Activated CD8-positive, alpha-beta memory T cell treated with anti-CD3 and anti-CD28 coated beads for 24 hours (primary cell): ENCODE measurements around the gene PARVB.
A peak's percentile ranks its signal among the peaks of the same experiment; 100 is the strongest.

ENCODE experiments used
- DNase-seq: peaks from one replicate; pipeline ENCODE4 v3.0.0-alpha.2; 2020

Gene PARVB

GRCh38 chr22:44205516-44206329 lies 181.6 kb downstream of the PARVB start:
- no peak for DNase-seq

GRCh38 chr22:44206330-44206645 lies 182.2 kb downstream of the PARVB start:
- DNase-seq: no peak

- DNase-seq: no peak
These were observed 182.6 kb downstream of the PARVB start for GRCh38 chr22:44206696-44207095.

- peak; percentile 52 for DNase-seq
These were observed 183.3 kb downstream of the PARVB start for GRCh38 chr22:44207173-44207980.

GRCh38 chr22:44207981-44208317 lies 183.8 kb downstream of the PARVB start:
- no peak for DNase-seq

GRCh38 chr22:44209343-44209742 lies 185.2 kb downstream of the PARVB start:
- no peak for DNase-seq

- no peak for DNase-seq
These were observed 186.6 kb downstream of the PARVB start for GRCh38 chr22:44210722-44211121.

- DNase-seq: peak; percentile 28
These were observed 187.3 kb downstream of the PARVB start for GRCh38 chr22:44211256-44211945.

GRCh38 chr22:44211946-44212930 lies 188.1 kb downstream of the PARVB start:
- peak; percentile 40 for DNase-seq

- DNase-seq: no peak
These were observed 188.8 kb downstream of the PARVB start for GRCh38 chr22:44212936-44213335.

- no peak for DNase-seq
These were observed 189.5 kb downstream of the PARVB start for GRCh38 chr22:44213489-44214043.

GRCh38 chr22:44214187-44214586 lies 190.1 kb downstream of the PARVB start:
- DNase-seq: no peak

- no peak for DNase-seq
These were observed 190.7 kb downstream of the PARVB start for GRCh38 chr22:44214764-44215163.

- DNase-seq: no peak
These were observed 191.2 kb downstream of the PARVB start for GRCh38 chr22:44215287-44215686.

GRCh38 chr22:44217346-44217745 lies 193.2 kb downstream of the PARVB start:
- DNase-seq: no peak

GRCh38 chr22:44218071-44218470 lies 194.0 kb downstream of the PARVB start:
- DNase-seq: no peak

- DNase-seq: no peak
These were observed 195.2 kb downstream of the PARVB start for GRCh38 chr22:44219101-44219870.

- no peak for DNase-seq
These were observed 196.9 kb downstream of the PARVB start for GRCh38 chr22:44220727-44221680.

GRCh38 chr22:44221710-44222475 lies 197.8 kb downstream of the PARVB start:
- no peak for DNase-seq
